HCT116 (cell line): ENCODE results near the gene AFDN. TPM values are rescaled to one million over a fixed set of nuclear protein-coding genes. Genes with fewer than 3 reads are reported as not detected.

ENCODE experiments used
- ATAC-seq: fragments of 200-7000 bp; cut with Tn5 transposase; 2 replicates; pipeline ENCODE4 v1.9.1; 2020; ENCODE audit warnings: mild to moderate bottlenecking, moderate library complexity
- BruUV-seq: library from RNA; stranded (reverse); fragments of 400-500 nt; replicated peaks from 2 replicates; lab custom pipeline; 2021; lab: Mats Ljungman, UMichigan
- CTCF ChIA-PET: fragments of 300-600 bp; sonication (Branson Sonifier 250); formaldehyde crosslinking; loops from one replicate; lab custom pipeline; 2021; ENCODE audit warnings: antibody characterized with exemption; lab: Charles Lee
- POLR2A ChIA-PET: fragments of 300-600, 350-600 bp; sonication (Branson Sonifier 250); formaldehyde crosslinking; loops from one replicate; lab custom pipeline; 2021; ENCODE audit warnings: antibody characterized with exemption; lab: Charles Lee
- RAD21 ChIA-PET, 2 experiments: fragments of 300-600 bp; sonication (Branson Sonifier 250); formaldehyde crosslinking; loops; one replicate each; lab custom pipeline; 2023; ENCODE audit warnings: low total read pairs in 2 of 2; ENCODE audit not compliant: uncharacterized antibody in 2 of 2, unreplicated experiment in 2 of 2, low non-redundant PET in 1 of 2; lab: Charles Lee
- DNase-seq: peaks from one replicate; pipeline ENCODE4 v3.0.0-alpha.2; 2010; ENCODE audit warnings: low read depth, low spot score
- H2AFZ ChIP-seq: fragments of 200-600 bp; shearing (Covaris generic), sonication (generic); 2 replicates; pipeline ENCODE4 v1.6.1; 2017; ENCODE audit warnings: low read depth, mixed run types, mixed read lengths, antibody characterized with exemption, low read length; ENCODE audit not compliant: poor library complexity, severe bottlenecking
- H3K27ac ChIP-seq: 2 replicates; pipeline ENCODE4 v1.5.1; 2012; ENCODE audit warnings: low read depth, low read length
- H3K27me3 ChIP-seq: fragments of 200-600 bp; sonication (generic); 2 replicates; pipeline ENCODE4 v1.6.1; 2016; ENCODE audit warnings: mixed run types, low read length, mixed read lengths; ENCODE audit not compliant: insufficient read depth
- H3K36me3 ChIP-seq, 2 experiments: fragments of 200-500 bp in 1 of 2; fragments of 200-600 bp in 1 of 2; sonication (Bioruptor generic) in 1 of 2; sonication (generic) in 1 of 2; 2 replicates each; pipeline versions ENCODE4 v1.5.1 to v1.6.1; 2014 to 2016; ENCODE audit warnings: low read length in 2 of 2, inconsistent platforms in 1 of 2, mixed read lengths in 1 of 2, mixed run types in 1 of 2; ENCODE audit not compliant: insufficient read depth in 2 of 2, control insufficient read depth in 1 of 2
- H3K4me1 ChIP-seq, 2 experiments: fragments of 200-600 bp in 1 of 2; sonication (generic) in 1 of 2; 2 replicates each; pipeline versions ENCODE4 v1.5.1 to v1.6.1; 2012 to 2017; ENCODE audit warnings: low read length in 2 of 2, inconsistent platforms in 1 of 2, mild to moderate bottlenecking in 1 of 2, mixed read lengths in 1 of 2, mixed run types in 1 of 2, moderate library complexity in 1 of 2; ENCODE audit not compliant: insufficient read depth in 2 of 2, control insufficient read depth in 1 of 2
- H3K4me2 ChIP-seq: fragments of 200-600 bp; sonication (generic); 2 replicates; pipeline ENCODE4 v1.6.1; 2017; ENCODE audit warnings: mixed run types, low read length, mixed read lengths
- H3K4me3 ChIP-seq, 2 experiments: fragments of 200-600 bp in 1 of 2; sonication (generic) in 1 of 2; replicated peaks in 1 of 2; 2 replicates each; pipeline ENCODE4 v1.5.1; 2011 to 2016; ENCODE audit warnings: low read length in 2 of 2, control low read depth in 1 of 2, low read depth in 1 of 2, mild to moderate bottlenecking in 1 of 2, mixed read lengths in 1 of 2, mixed run types in 1 of 2
- H3K79me2 ChIP-seq: fragments of 200-600 bp; sonication (generic); 2 replicates; pipeline ENCODE4 v1.6.1; 2017; ENCODE audit warnings: mild to moderate bottlenecking, mixed run types, low read length, moderate library complexity, mixed read lengths; ENCODE audit not compliant: insufficient read depth
- H3K9ac ChIP-seq: fragments of 200-600 bp; sonication (generic); 2 replicates; pipeline ENCODE4 v1.6.1; 2016; ENCODE audit warnings: low read length, mixed read lengths
- H3K9me2 ChIP-seq: fragments of 200-600 bp; sonication (generic), shearing (Covaris generic); 2 replicates; pipeline ENCODE4 v1.6.1; 2017; ENCODE audit warnings: mixed run types, mild to moderate bottlenecking, moderate library complexity; ENCODE audit not compliant: insufficient read depth
- H3K9me3 ChIP-seq, 2 experiments: fragments of 200-500 bp in 1 of 2; fragments of 200-600 bp in 1 of 2; sonication (Bioruptor generic) in 1 of 2; sonication (generic) in 1 of 2; 2 replicates each; pipeline ENCODE4 v1.6.1; 2014 to 2017; ENCODE audit warnings: low read length in 2 of 2, mixed read lengths in 2 of 2, inconsistent platforms in 1 of 2, low read depth in 1 of 2, mild to moderate bottlenecking in 1 of 2, mixed run types in 1 of 2, moderate library complexity in 1 of 2; ENCODE audit not compliant: control insufficient read depth in 1 of 2, insufficient read depth in 1 of 2
- H4K20me1 ChIP-seq: fragments of 200-600 bp; sonication (generic), shearing (Covaris generic); 2 replicates; pipeline ENCODE4 v1.6.1; 2017; ENCODE audit warnings: mixed run types, mild to moderate bottlenecking, moderate library complexity; ENCODE audit not compliant: insufficient read depth
- CEBPB ChIP-seq: IDR thresholded peaks from 2 replicates; pipeline ENCODE4 v1.6.1; 2012; ENCODE audit warnings: low read depth
- JUND ChIP-seq: IDR thresholded peaks from 2 replicates; pipeline ENCODE4 v1.6.1; 2012
- POLR2A ChIP-seq: IDR thresholded peaks from 2 replicates; pipeline ENCODE4 v1.7.0; 2011; ENCODE audit warnings: borderline replicate concordance; ENCODE audit not compliant: insufficient read depth, insufficient read length; ENCODE audit errors: extremely low read depth
- RAD21 ChIP-seq: IDR thresholded peaks from 2 replicates; pipeline ENCODE4 v1.6.1; 2012; ENCODE audit warnings: low read depth, mild to moderate bottlenecking
- SP1 ChIP-seq: IDR thresholded peaks from 2 replicates; pipeline ENCODE4 v1.6.1; 2012; ENCODE audit warnings: low read depth
- YY1 ChIP-seq: IDR thresholded peaks from 2 replicates; pipeline ENCODE4 v1.6.1; 2011; ENCODE audit warnings: low read length, low read depth, moderate library complexity, mild to moderate bottlenecking; ENCODE audit not compliant: insufficient replicate concordance; ENCODE audit errors: extremely low read depth
- ZNF274 ChIP-seq: fragments of 200-500 bp; sonication (Bioruptor generic); IDR thresholded peaks from 2 replicates; pipeline ENCODE4 v1.6.1; 2014; ENCODE audit warnings: mild to moderate bottlenecking, low read depth, low read length, inconsistent platforms
- intact Hi-C: fragments of 100-400 bp; cut with micrococcal nuclease; formaldehyde crosslinking; loops from 2 replicates; pipeline ENCODE4 v1.10.0; 2022
- total RNA-seq: library from RNA; stranded (reverse); gene quantifications from one replicate; pipeline ENCODE4 v1.2.1, GENCODE V29; 2021; ENCODE audit not compliant: unreplicated experiment
- TF ChIP-seq, protein P1 (sequence below): IDR thresholded peaks from 2 replicates; pipeline ENCODE4 v1.6.1; 2012; ENCODE audit warnings: low read depth

The AFDN gene
- total RNA-seq, 1 experiment from 2014 or later = 59.4 TPM

GRCh38 chr6:168012431-168013249 is 185.9 kb downstream of the AFDN start:
- no TSS peak for BruUV-seq
- ChIA-PET CTCF (no interaction called here), POLR2A (no interaction called here), RAD21 (no interaction called here)
- no peak overlapping the region for H3K27ac ChIP-seq
- no peak overlapping the region for H3K4me2 ChIP-seq
- peaks cover 10 to 12% of the 10 kb centered on the region in 2 experiments; a peak in 3 of 4 replicates for H3K9me3 ChIP-seq
- H3K4me1 ChIP-seq = peaks cover 7% of the 10 kb centered on the region in 2 experiments; a peak in 3 of 4 replicates
- H3K9ac ChIP-seq = no peak overlapping the region
- H2AFZ ChIP-seq = no peak overlapping the region
- H3K27me3 ChIP-seq = no peaks in the 10 kb centered on the region
- H3K4me3 ChIP-seq = no peak overlapping the region
- ATAC-seq = no peak
- no peaks in the 10 kb centered on the region for H3K36me3 ChIP-seq
- no peak for DNase-seq
- H3K9me2 ChIP-seq = no peaks in the 10 kb centered on the region
- no peaks in the 10 kb centered on the region for H4K20me1 ChIP-seq
- TF ChIP-seq, protein P1, sequence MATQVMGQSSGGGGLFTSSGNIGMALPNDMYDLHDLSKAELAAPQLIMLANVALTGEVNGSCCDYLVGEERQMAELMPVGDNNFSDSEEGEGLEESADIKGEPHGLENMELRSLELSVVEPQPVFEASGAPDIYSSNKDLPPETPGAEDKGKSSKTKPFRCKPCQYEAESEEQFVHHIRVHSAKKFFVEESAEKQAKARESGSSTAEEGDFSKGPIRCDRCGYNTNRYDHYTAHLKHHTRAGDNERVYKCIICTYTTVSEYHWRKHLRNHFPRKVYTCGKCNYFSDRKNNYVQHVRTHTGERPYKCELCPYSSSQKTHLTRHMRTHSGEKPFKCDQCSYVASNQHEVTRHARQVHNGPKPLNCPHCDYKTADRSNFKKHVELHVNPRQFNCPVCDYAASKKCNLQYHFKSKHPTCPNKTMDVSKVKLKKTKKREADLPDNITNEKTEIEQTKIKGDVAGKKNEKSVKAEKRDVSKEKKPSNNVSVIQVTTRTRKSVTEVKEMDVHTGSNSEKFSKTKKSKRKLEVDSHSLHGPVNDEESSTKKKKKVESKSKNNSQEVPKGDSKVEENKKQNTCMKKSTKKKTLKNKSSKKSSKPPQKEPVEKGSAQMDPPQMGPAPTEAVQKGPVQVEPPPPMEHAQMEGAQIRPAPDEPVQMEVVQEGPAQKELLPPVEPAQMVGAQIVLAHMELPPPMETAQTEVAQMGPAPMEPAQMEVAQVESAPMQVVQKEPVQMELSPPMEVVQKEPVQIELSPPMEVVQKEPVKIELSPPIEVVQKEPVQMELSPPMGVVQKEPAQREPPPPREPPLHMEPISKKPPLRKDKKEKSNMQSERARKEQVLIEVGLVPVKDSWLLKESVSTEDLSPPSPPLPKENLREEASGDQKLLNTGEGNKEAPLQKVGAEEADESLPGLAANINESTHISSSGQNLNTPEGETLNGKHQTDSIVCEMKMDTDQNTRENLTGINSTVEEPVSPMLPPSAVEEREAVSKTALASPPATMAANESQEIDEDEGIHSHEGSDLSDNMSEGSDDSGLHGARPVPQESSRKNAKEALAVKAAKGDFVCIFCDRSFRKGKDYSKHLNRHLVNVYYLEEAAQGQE = no peak
- TF ChIP-seq POLR2A = no peak
- TF ChIP-seq YY1 = no peak
- TF ChIP-seq JUND = no peak
- TF ChIP-seq ZNF274 = no peak
- TF ChIP-seq RAD21 = no peak
- TF ChIP-seq SP1 = no peak
- TF ChIP-seq CEBPB = no peak
- TF ChIP-seq, all 23 proteins: peak for 0
- no peaks in the 10 kb centered on the region for H3K79me2 ChIP-seq
- intact Hi-C loops = no loop called here
